GM19452 (cell line): ENCODE results near the gene MYH14.
"Not testable (repeated sequence)": the region's sequence is repeated elsewhere in the genome, so short reads cannot be mapped to it uniquely, and the experiment has no call there.

ENCODE experiments used
- ATAC-seq: cut with Tn5 transposase; IDR thresholded peaks from one replicate; pipeline ENCODE4 v1.9.1; 2021; ENCODE audit not compliant: unreplicated experiment

Gene MYH14

GRCh38 chr19:50315773-50316448 lies 112.5 kb downstream of the MYH14 start:
- no peak for ATAC-seq

- no peak for ATAC-seq
Measured at GRCh38 chr19:50317115-50317514, 113.7 kb downstream of the MYH14 start.

GRCh38 chr19:50318438-50318837 lies 115.0 kb downstream of the MYH14 start:
- ATAC-seq = no peak

GRCh38 chr19:50319156-50319555 lies 115.7 kb downstream of the MYH14 start:
- ATAC-seq = no peak

- no peak for ATAC-seq
Measured at GRCh38 chr19:50320051-50320450, 116.6 kb downstream of the MYH14 start.

- no peak for ATAC-seq
Measured at GRCh38 chr19:50320596-50320995, 117.2 kb downstream of the MYH14 start.

GRCh38 chr19:50321831-50322230 lies 118.4 kb downstream of the MYH14 start:
- no peak for ATAC-seq

- ATAC-seq = no peak
Measured at GRCh38 chr19:50322234-50322633, 118.8 kb downstream of the MYH14 start.

GRCh38 chr19:50322931-50323781 lies 119.7 kb downstream of the MYH14 start:
- ATAC-seq = no peak

GRCh38 chr19:50323782-50324133 lies 120.3 kb downstream of the MYH14 start:
- no peak for ATAC-seq

GRCh38 chr19:50324331-50324730 lies 120.9 kb downstream of the MYH14 start:
- ATAC-seq = no peak

GRCh38 chr19:50325310-50326100 lies 122.1 kb downstream of the MYH14 start:
- ATAC-seq = no peak

GRCh38 chr19:50326101-50326664 lies 122.8 kb downstream of the MYH14 start:
- ATAC-seq = no peak

- ATAC-seq = no peak
Measured at GRCh38 chr19:50327013-50327412, 123.6 kb downstream of the MYH14 start.

- ATAC-seq = no peak
Measured at GRCh38 chr19:50327461-50328223, 124.2 kb downstream of the MYH14 start.

GRCh38 chr19:50328224-50328872 lies 124.9 kb downstream of the MYH14 start:
- no peak for ATAC-seq

GRCh38 chr19:50328873-50329145 lies 125.4 kb downstream of the MYH14 start:
- peak; percentile 7 for ATAC-seq

- ATAC-seq = peak; percentile 41
Measured at GRCh38 chr19:50329146-50329925, 125.9 kb downstream of the MYH14 start, which contains the start of gene KCNC3. KCNC3 (minus strand) TSS chr19:50329377; CDS start chr19:50329082, 295 bp downstream.

- not testable (repeated sequence) for ATAC-seq
Measured at GRCh38 chr19:50329926-50330294, 126.5 kb downstream of the MYH14 start.
